B cell (primary cell): ENCODE results near the gene CENPV.

Experiments
- CTCF ChIP-seq: fragments of 200-600 bp; IDR thresholded peaks from one replicate; pipeline ENCODE4 v1.8.0; 2022; ENCODE audit warnings: antibody characterized with exemption, mild to moderate bottlenecking
- EZH2 ChIP-seq: IDR thresholded peaks from 2 replicates; pipeline ENCODE4 v1.6.1; 2012; ENCODE audit warnings: borderline replicate concordance, low read depth, mild to moderate bottlenecking, moderate library complexity, low read length; ENCODE audit not compliant: insufficient read depth, poor library complexity, severe bottlenecking

DNA sequence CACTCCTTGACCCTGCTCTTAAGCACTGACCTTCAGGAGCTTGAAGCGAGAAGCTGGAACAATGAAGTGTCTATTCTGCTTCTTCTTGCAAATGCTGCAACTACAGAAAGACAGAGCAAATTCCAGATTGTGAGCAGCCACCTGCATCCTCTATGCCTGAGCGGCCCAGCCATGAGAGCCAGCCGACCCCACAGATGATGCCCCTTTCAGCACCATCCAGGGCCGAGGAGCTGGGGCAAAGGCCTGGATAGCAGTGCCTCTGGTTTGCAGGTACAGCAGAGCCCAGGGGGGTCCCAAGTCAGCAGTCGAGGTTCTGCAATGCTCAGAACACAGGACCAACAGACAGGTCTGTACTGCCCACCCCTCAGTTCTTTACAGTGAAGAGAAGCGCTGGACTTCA, 4.7 kb downstream of the CENPV start:
- TF ChIP-seq CTCF (no peak), EZH2 (no peak)
